MCF 10A (cell line): Measurements from ENCODE around the gene DIAPH3. TPM values are rescaled to one million over a fixed set of nuclear protein-coding genes. Genes with fewer than 3 reads are reported as not detected.
"Not testable (repeated sequence)": the region's sequence is repeated elsewhere in the genome, so short reads cannot be mapped to it uniquely, and the experiment has no call there.

Experiments used
- BruUV-seq: library from RNA; stranded (reverse); fragments of 400-500 nt; replicated peaks from 2 replicates; lab custom pipeline; 2021; lab: Mats Ljungman, UMichigan
- CTCF ChIA-PET: fragments of 300-600 bp; sonication (Branson Sonifier 250); formaldehyde crosslinking; extraction: SDS; loops from one replicate; lab custom pipeline; 2021; ENCODE audit warnings: antibody characterized with exemption, inconsistent platforms; lab: Yijun Ruan, JAX
- POLR2A ChIA-PET: fragments of 300-600, 350-650 bp; sonication (Branson Sonifier 250); formaldehyde crosslinking; extraction: SDS; loops from one replicate; lab custom pipeline; 2020; ENCODE audit warnings: antibody characterized with exemption, inconsistent platforms; lab: Yijun Ruan, JAX
- DNase-seq: peaks from one replicate; pipeline ENCODE4 v3.0.0-alpha.2; 2018; ENCODE audit not compliant: unreplicated experiment
- H3K27ac Mint-ChIP-seq: one replicate; pipeline ENCODE4 v1.8.0; 2022; ENCODE audit warnings: mild to moderate bottlenecking, low read depth, mixed read lengths; ENCODE audit not compliant: unreplicated experiment
- H3K27me3 Mint-ChIP-seq: one replicate; pipeline ENCODE4 v1.8.0; 2022; ENCODE audit warnings: mixed read lengths; ENCODE audit not compliant: insufficient read depth, unreplicated experiment
- H3K36me3 Mint-ChIP-seq: one replicate; pipeline ENCODE4 v1.8.0; 2022; ENCODE audit warnings: mild to moderate bottlenecking, moderate library complexity, mixed read lengths; ENCODE audit not compliant: insufficient read depth, unreplicated experiment
- H3K4me1 Mint-ChIP-seq: one replicate; pipeline ENCODE4 v1.8.0; 2022; ENCODE audit warnings: mixed read lengths; ENCODE audit not compliant: insufficient read depth, unreplicated experiment
- H3K4me3 Mint-ChIP-seq: one replicate; pipeline ENCODE4 v1.8.0; 2022; ENCODE audit warnings: mild to moderate bottlenecking, moderate library complexity, mixed read lengths; ENCODE audit not compliant: unreplicated experiment
- H3K9me3 Mint-ChIP-seq: one replicate; pipeline ENCODE4 v1.8.0; 2022; ENCODE audit warnings: mixed read lengths; ENCODE audit not compliant: unreplicated experiment
- CTCF ChIP-seq: fragments of 200-600 bp; IDR thresholded peaks from one replicate; pipeline ENCODE4 v1.8.0; 2022; ENCODE audit warnings: antibody characterized with exemption, mild to moderate bottlenecking; ENCODE audit not compliant: unreplicated experiment
- intact Hi-C: fragments of 100-400 bp; cut with micrococcal nuclease; formaldehyde crosslinking; loops from 2 replicates; pipeline ENCODE4 v1.14.1; 2022
- total RNA-seq: library from RNA; stranded (reverse); gene quantifications from 2 replicates; pipeline ENCODE4 v1.2.3, GENCODE V29; 2022

Gene DIAPH3
- total RNA-seq, 1 experiment from 2014 or later = 34.7 TPM

- no peaks in the 10 kb centered on the region for H3K9me3 Mint-ChIP-seq
- CTCF ChIA-PET = interaction anchor here (0.7 to 0.8 kb wide), 2 partner anchors 18 to 414 kb away, joined by 3 read pairs; no protein-coding TSS in a partner anchor
- H3K36me3 Mint-ChIP-seq = peaks cover 5% of the 10 kb centered on the region
- no peaks in the 10 kb centered on the region for H3K27me3 Mint-ChIP-seq
- POLR2A ChIA-PET = interaction anchor here (0.9 to 2.1 kb wide), 5 partner anchors 8 to 85 kb away, joined by 3 to 5 read pairs (median 3); no protein-coding TSS in a partner anchor
- DNase-seq = no peak
- H3K4me3 Mint-ChIP-seq = no peak overlapping the region
- BruUV-seq = no TSS peak
- H3K27ac Mint-ChIP-seq = no peak overlapping the region
- H3K4me1 Mint-ChIP-seq = peaks cover 10% of the 10 kb centered on the region
- intact Hi-C loops = no loop called here
- no peak for TF ChIP-seq CTCF
Observed at GRCh38 chr13:60094385-60095088, 69.2 kb downstream of the DIAPH3 start.

- Mint-ChIP-seq H3K4me1 (peaks cover 10% of the 10 kb centered on the region), H3K4me3 (no peak overlapping the region), H3K9me3 (no peaks in the 10 kb centered on the region), H3K27ac (no peak overlapping the region), H3K27me3 (no peaks in the 10 kb centered on the region), H3K36me3 (peaks cover 5% of the 10 kb centered on the region)
- intact Hi-C loops = no loop called here
- no peak for TF ChIP-seq CTCF
- ChIA-PET CTCF (interaction anchor here (0.7 to 1.7 kb wide), 3 partner anchors 10 to 413 kb away, joined by 3 to 5 read pairs (median 3); no protein-coding TSS in a partner anchor), POLR2A (interaction anchor here (2.1 kb wide), 1 partner anchor 9 kb away, joined by 5 read pairs; no protein-coding TSS in a partner anchor)
- no peak for DNase-seq
- no TSS peak for BruUV-seq
Observed at GRCh38 chr13:60093425-60094019, 70.2 kb downstream of the DIAPH3 start.

- Mint-ChIP-seq H3K27ac (no peak overlapping the region), H3K36me3 (peaks cover 5% of the 10 kb centered on the region), H3K4me3 (no peak overlapping the region), H3K4me1 (peaks cover 10% of the 10 kb centered on the region), H3K9me3 (no peaks in the 10 kb centered on the region), H3K27me3 (no peaks in the 10 kb centered on the region)
- no peak for TF ChIP-seq CTCF
- intact Hi-C loops = no loop called here
- BruUV-seq = no TSS peak
- CTCF ChIA-PET = interaction anchor here (0.6 to 1.7 kb wide), 4 partner anchors 13 to 87 kb away, joined by 3 to 5 read pairs (median 3); no protein-coding TSS in a partner anchor
- DNase-seq = no peak
- POLR2A ChIA-PET = no interaction called here
Observed at GRCh38 chr13:60091573-60091972, 72.2 kb downstream of the DIAPH3 start.

GRCh38 chr13:60090574-60090973 is 73.2 kb downstream of the DIAPH3 start:
- intact Hi-C loops = no loop called here
- ChIA-PET POLR2A (no interaction called here), CTCF (interaction anchor here (0.6 kb wide), 1 partner anchor 86 kb away, joined by 3 read pairs; no protein-coding TSS in a partner anchor)
- TF ChIP-seq CTCF = no peak
- H3K36me3 Mint-ChIP-seq = peaks cover 5% of the 10 kb centered on the region
- no peaks in the 10 kb centered on the region for H3K27me3 Mint-ChIP-seq
- H3K4me3 Mint-ChIP-seq = no peak overlapping the region
- BruUV-seq = no TSS peak
- peak overlapping the region; percentile 31 for H3K27ac Mint-ChIP-seq
- no peak for DNase-seq
- no peaks in the 10 kb centered on the region for H3K9me3 Mint-ChIP-seq
- peaks cover 10% of the 10 kb centered on the region for H3K4me1 Mint-ChIP-seq

- H3K4me3 Mint-ChIP-seq, H3K36me3 Mint-ChIP-seq, POLR2A ChIA-PET, intact Hi-C loops, H3K27me3 Mint-ChIP-seq, H3K4me1 Mint-ChIP-seq, H3K9me3 Mint-ChIP-seq, DNase-seq, BruUV-seq, H3K27ac Mint-ChIP-seq, CTCF ChIA-PET: not testable (repeated sequence)
Observed at GRCh38 chr13:60083780-60084179, 79.9 kb downstream of the DIAPH3 start.
